Amygdala (tissue), 56 donors: ENCODE measurements around the gene KIN.
"Not testable (repeated sequence)": the region's sequence is repeated elsewhere in the genome, so short reads cannot be mapped to it uniquely, and the experiment has no call there.

Source experiments
- DNase-seq, 56 donors: peaks; one replicate each; lab custom pipeline; 2025; lab: John Stamatoyannopoulos, UW

The KIN gene

GRCh38 chr10:7787857-7788638 lies at the start of gene KIN, which contains the start of gene ATP5F1C:
KIN (minus strand) TSS chr10:7787993; CDS start chr10:7787933, 60 bp downstream.
ATP5F1C (plus strand) TSS chr10:7788177; CDS start chr10:7788208, 31 bp downstream.
- peak; percentile 69 to 98 (median 95) for DNase-seq

GRCh38 chr10:7836571-7836970 lies 48.8 kb upstream of the KIN start:
- no peak for DNase-seq

GRCh38 chr10:7834262-7834661 lies 46.5 kb upstream of the KIN start:
- no peak for DNase-seq

- DNase-seq = no peak
Observed at GRCh38 chr10:7833210-7833609, 45.4 kb upstream of the KIN start.

- no peak for DNase-seq
Observed at GRCh38 chr10:7832060-7832459, 44.3 kb upstream of the KIN start.

GRCh38 chr10:7829289-7829834 lies 41.6 kb upstream of the KIN start:
- DNase-seq = no peak

- DNase-seq = no peak
Observed at GRCh38 chr10:7826971-7827370, 39.2 kb upstream of the KIN start.

GRCh38 chr10:7824251-7824650 lies 36.5 kb upstream of the KIN start:
- no peak for DNase-seq

GRCh38 chr10:7819121-7819460 lies 31.3 kb upstream of the KIN start:
- DNase-seq = peak in 41 of 56 donors; percentile 6 to 60 (median 36)

- peak; percentile 36 to 92 (median 80) for DNase-seq
Observed at GRCh38 chr10:7818295-7819120, 30.7 kb upstream of the KIN start, which contains the start of gene TAF3. TAF3 (plus strand) TSS chr10:7818505; CDS start chr10:7818710, 205 bp downstream.

- no peak for DNase-seq
Observed at GRCh38 chr10:7817984-7818294, 30.1 kb upstream of the KIN start.

- no peak for DNase-seq
Observed at GRCh38 chr10:7817576-7817975, 29.8 kb upstream of the KIN start.

- no peak for DNase-seq
Observed at GRCh38 chr10:7813481-7813880, 25.7 kb upstream of the KIN start.

- DNase-seq = not testable (repeated sequence)
Observed at GRCh38 chr10:7811743-7812142, 23.9 kb upstream of the KIN start.

- DNase-seq = no peak
Observed at GRCh38 chr10:7811000-7811399, 23.2 kb upstream of the KIN start.

- DNase-seq = no peak
Observed at GRCh38 chr10:7810443-7810842, 22.6 kb upstream of the KIN start.

GRCh38 chr10:7808686-7809267 lies 21.0 kb upstream of the KIN start:
- no peak for DNase-seq

- DNase-seq = no peak
Observed at GRCh38 chr10:7804741-7805140, 16.9 kb upstream of the KIN start.

GRCh38 chr10:7804216-7804615 lies 16.4 kb upstream of the KIN start:
- DNase-seq = no peak

GRCh38 chr10:7802606-7803005 lies 14.8 kb upstream of the KIN start:
- no peak for DNase-seq

- DNase-seq = no peak
Observed at GRCh38 chr10:7797582-7797981, 9.8 kb upstream of the KIN start.
